ENCODE results near the gene PDAP1. TPM values are rescaled to one million over a fixed set of nuclear protein-coding genes. Genes with fewer than 3 reads are reported as not detected.
A peak's percentile ranks its signal among the peaks of the same experiment; 100 is the strongest.

The PDAP1 gene
- polyA plus RNA-seq, 1 of the 3 experiments (the other 2 are of a cell fraction): 389 TPM

DNA sequence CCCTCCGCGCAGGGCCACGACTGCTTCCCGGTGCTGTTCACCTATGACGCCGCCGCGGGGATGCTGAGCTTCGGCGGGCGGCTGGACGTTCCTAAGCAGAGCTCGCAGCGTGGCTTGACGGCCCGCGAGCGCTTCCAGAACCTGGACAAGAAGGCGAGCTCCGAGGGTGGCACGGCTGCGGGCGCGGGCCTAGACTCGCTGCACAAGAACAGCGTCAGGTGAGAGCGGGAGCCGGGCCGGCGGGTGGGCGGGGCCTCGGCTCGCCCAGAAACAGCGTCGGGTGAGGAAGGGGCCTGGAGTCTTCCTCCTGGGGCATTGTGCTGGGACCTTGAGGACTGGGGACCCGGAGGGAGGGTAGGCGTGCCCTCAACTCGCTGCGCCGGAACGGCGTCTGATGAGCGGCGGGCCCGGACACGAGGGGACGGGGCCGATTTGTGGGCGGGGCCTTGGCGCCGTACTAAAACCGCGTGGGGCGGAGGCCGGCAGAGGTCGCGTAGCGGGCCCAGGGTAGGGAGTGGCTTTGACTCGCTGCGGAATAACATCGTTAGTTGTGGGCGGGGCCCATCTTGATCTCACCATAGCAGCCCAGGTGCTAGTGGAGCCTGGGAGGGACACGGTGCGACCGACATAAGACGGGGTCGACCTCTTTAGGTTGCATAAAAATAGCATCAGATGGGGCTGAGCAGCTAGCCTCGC, 15.6 kb downstream of the PDAP1 start:
- CTCF ChIA-PET: interaction anchor here (0.9 to 3.2 kb wide), 9 partner anchors 10 to 522 kb away, joined by 3 to 11 read pairs (median 3); no protein-coding TSS in a partner anchor
- H4K20me1 ChIP-seq (ENCODE audit: insufficient read depth): peaks cover 46% of the 10 kb centered on the region
- H3K4me2 ChIP-seq: peak overlapping the region; percentile 30; the same call in 1 of the 2 replicates
- H3K36me3 ChIP-seq (replicated peaks in 1 of 2; ENCODE audit: control insufficient read depth in 1 of 2, insufficient read depth in 2 of 2, low read length in 1 of 2): peaks cover 64 to 70% of the 10 kb centered on the region in 2 experiments
- H3F3A ChIP-seq (replicated peaks; ENCODE audit: insufficient read depth): peaks cover 71% of the 10 kb centered on the region
- H3K9me2 ChIP-seq: no peaks in the 10 kb centered on the region
- peak; percentile 79 for TF ChIP-seq MXI1 (IDR thresholded peaks at IDR 0.05; ENCODE audit: low read depth, low read length)
- TF ChIP-seq FOSL2 (IDR thresholded peaks at IDR 0.05; ENCODE audit: borderline replicate concordance, low read depth): no peak
- TF ChIP-seq FOXM1 (IDR thresholded peaks at IDR 0.05; ENCODE audit: low read depth): no peak
- peak; percentile 38; the same call in 1 of the 2 replicates for TF ChIP-seq SIN3A (IDR thresholded peaks at IDR 0.05; ENCODE audit: borderline replicate concordance, low read depth, low read length)
- TF ChIP-seq PBX3 (IDR thresholded peaks at IDR 0.05): peak; percentile 12
- TF ChIP-seq JUND (IDR thresholded peaks at IDR 0.05): 0 out of 2 replicates have a peak, but pooled peaks have one; percentile 3
- H3K79me2 ChIP-seq (ENCODE audit: insufficient read depth): peaks cover 18% of the 10 kb centered on the region; the same call in 1 of the 2 replicates
- DNase-seq: peak; percentile 95
- no peak overlapping the region for H2AFZ ChIP-seq (ENCODE audit: low read depth)
- H3K4me1 ChIP-seq (ENCODE audit: control insufficient read depth in 1 of 2, insufficient read depth in 2 of 2, low read depth in 1 of 2, low read length in 1 of 2): peaks cover 0 to 17% of the 10 kb centered on the region in 2 experiments; a peak in 1 of 4 replicates
- no peaks in the 10 kb centered on the region for H3K9me3 ChIP-seq
- no peaks in the 10 kb centered on the region for H3K27me3 ChIP-seq (ENCODE audit: insufficient read depth)
- H3K27ac ChIP-seq (ENCODE audit: low read depth in 2 of 2, low read length in 1 of 2): peak overlapping the region in 1 of 2 experiments; percentile 67; a peak in 2 of 4 replicates
- POLR2A ChIA-PET: interaction anchor here (0.7 to 10.2 kb wide), 13 partner anchors 10 to 708 kb away, joined by 3 to 102 read pairs (median 4); partner anchors contain the start of genes AP4M1, BUD31, MCM7 and PDAP1
- peak overlapping the region in 1 of 2 experiments; percentile 41; a peak in 3 of 4 replicates for H3K4me3 ChIP-seq (ENCODE audit: low read depth in 2 of 2, low read length in 1 of 2)
- WGBS (ENCODE audit: low lambda C conversion rate): 44% methylated on average over 66 of the region's 68 CpGs
- H3K9ac ChIP-seq: no peak overlapping the region

DNA sequence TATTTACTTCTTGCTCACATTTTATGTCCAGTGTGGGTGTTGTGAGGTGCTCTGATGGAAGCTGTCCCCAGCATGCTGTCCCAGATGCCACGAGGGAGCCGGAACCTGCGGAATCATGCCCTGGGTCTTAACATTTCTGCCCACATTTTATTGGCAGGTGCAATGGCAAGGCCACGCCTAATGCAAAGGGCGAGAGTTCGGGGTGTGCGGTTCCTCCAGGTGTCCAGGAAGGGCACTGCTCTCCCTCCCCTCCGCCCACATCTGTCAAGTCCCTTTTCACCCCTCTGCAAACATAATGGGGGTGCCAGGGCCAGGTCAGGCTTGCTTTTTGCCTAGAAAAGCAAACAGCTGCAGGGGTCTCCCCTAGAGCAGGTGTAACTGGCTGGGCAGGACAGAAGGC, 16.4 kb downstream of the PDAP1 start:
- H3K9ac ChIP-seq: no peak overlapping the region
- no peak for DNase-seq
- H3K9me3 ChIP-seq: no peaks in the 10 kb centered on the region
- ChIA-PET CTCF (interaction anchor here (0.7 to 3.2 kb wide), 7 partner anchors 15 to 522 kb away, joined by 3 to 11 read pairs (median 3); no protein-coding TSS in a partner anchor), POLR2A (interaction anchor here (0.9 to 10.2 kb wide), 7 partner anchors 10 to 224 kb away, joined by 3 to 102 read pairs (median 4); partner anchors contain the start of genes BUD31, PDAP1, ZNF655 and ZSCAN25)
- H3K9me2 ChIP-seq: no peaks in the 10 kb centered on the region
- H3K79me2 ChIP-seq (ENCODE audit: insufficient read depth): peaks cover 18% of the 10 kb centered on the region; the same call in 1 of the 2 replicates
- peak overlapping the region in 1 of 2 experiments; percentile 41; a peak in 2 of 4 replicates for H3K4me3 ChIP-seq (ENCODE audit: low read depth in 2 of 2, low read length in 1 of 2)
- H2AFZ ChIP-seq (ENCODE audit: low read depth): no peak overlapping the region
- H3K4me1 ChIP-seq (ENCODE audit: control insufficient read depth in 1 of 2, insufficient read depth in 2 of 2, low read depth in 1 of 2, low read length in 1 of 2): peaks cover 0 to 17% of the 10 kb centered on the region in 2 experiments; a peak in 1 of 4 replicates
- peaks cover 57 to 73% of the 10 kb centered on the region in 2 experiments for H3K36me3 ChIP-seq (replicated peaks in 1 of 2; ENCODE audit: control insufficient read depth in 1 of 2, insufficient read depth in 2 of 2, low read length in 1 of 2)
- WGBS (ENCODE audit: low lambda C conversion rate): 96% methylated on average over 8 of the region's 8 CpGs
- no peaks in the 10 kb centered on the region for H3K27me3 ChIP-seq (ENCODE audit: insufficient read depth)
- no peak overlapping the region for H3K4me2 ChIP-seq
- H3F3A ChIP-seq (replicated peaks; ENCODE audit: insufficient read depth): peaks cover 68% of the 10 kb centered on the region
- TF ChIP-seq, protein P1, sequence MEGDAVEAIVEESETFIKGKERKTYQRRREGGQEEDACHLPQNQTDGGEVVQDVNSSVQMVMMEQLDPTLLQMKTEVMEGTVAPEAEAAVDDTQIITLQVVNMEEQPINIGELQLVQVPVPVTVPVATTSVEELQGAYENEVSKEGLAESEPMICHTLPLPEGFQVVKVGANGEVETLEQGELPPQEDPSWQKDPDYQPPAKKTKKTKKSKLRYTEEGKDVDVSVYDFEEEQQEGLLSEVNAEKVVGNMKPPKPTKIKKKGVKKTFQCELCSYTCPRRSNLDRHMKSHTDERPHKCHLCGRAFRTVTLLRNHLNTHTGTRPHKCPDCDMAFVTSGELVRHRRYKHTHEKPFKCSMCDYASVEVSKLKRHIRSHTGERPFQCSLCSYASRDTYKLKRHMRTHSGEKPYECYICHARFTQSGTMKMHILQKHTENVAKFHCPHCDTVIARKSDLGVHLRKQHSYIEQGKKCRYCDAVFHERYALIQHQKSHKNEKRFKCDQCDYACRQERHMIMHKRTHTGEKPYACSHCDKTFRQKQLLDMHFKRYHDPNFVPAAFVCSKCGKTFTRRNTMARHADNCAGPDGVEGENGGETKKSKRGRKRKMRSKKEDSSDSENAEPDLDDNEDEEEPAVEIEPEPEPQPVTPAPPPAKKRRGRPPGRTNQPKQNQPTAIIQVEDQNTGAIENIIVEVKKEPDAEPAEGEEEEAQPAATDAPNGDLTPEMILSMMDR (IDR thresholded peaks at IDR 0.05): no peak
- TF ChIP-seq NFIC (IDR thresholded peaks at IDR 0.05; ENCODE audit: borderline replicate concordance) (no peak), TAF1 (IDR thresholded peaks at IDR 0.05; ENCODE audit: borderline replicate concordance, low read depth, low read length) (no peak), SIN3A (IDR thresholded peaks at IDR 0.05; ENCODE audit: borderline replicate concordance, low read depth, low read length) (no peak), TCF12 (IDR thresholded peaks at IDR 0.05) (no peak), NRF1 (IDR thresholded peaks at IDR 0.05; ENCODE audit: low read depth, low read length) (no peak), FOXJ3 (CRISPR knock-in tag; IDR thresholded peaks at IDR 0.05) (no peak), FOSL2 (IDR thresholded peaks at IDR 0.05; ENCODE audit: borderline replicate concordance, low read depth) (no peak), ELF1 (IDR thresholded peaks at IDR 0.05) (no peak), JUND (IDR thresholded peaks at IDR 0.05) (no peak), MEF2A (IDR thresholded peaks at IDR 0.05; ENCODE audit: borderline replicate concordance, low read depth) (no peak)
- TF ChIP-seq, protein P2, sequence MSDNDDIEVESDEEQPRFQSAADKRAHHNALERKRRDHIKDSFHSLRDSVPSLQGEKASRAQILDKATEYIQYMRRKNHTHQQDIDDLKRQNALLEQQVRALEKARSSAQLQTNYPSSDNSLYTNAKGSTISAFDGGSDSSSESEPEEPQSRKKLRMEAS (IDR thresholded peaks at IDR 0.05; ENCODE audit: low read depth): no peak
- H4K20me1 ChIP-seq (ENCODE audit: insufficient read depth): peaks cover 40% of the 10 kb centered on the region
- no peak overlapping the region; a peak in 1 of 4 replicates for H3K27ac ChIP-seq (ENCODE audit: low read depth in 2 of 2, low read length in 1 of 2)

Measured in SK-N-SH (cell line).